Parathyroid adenoma (tissue), 2 donors: Measurements from ENCODE around the gene B4GALNT3.

Experiments used
- H2AFZ ChIP-seq: fragments of 300-600 bp; sonication (generic); one replicate; pipeline ENCODE4 v1.7.0; 2017; ENCODE audit warnings: antibody characterized with exemption, mild to moderate bottlenecking
- H3K27ac ChIP-seq: fragments of 300-600 bp; sonication (generic); one replicate; pipeline ENCODE4 v1.7.0; 2017
- H3K27me3 ChIP-seq: fragments of 300-600 bp; sonication (generic); one replicate; pipeline ENCODE4 v1.7.0; 2017; ENCODE audit warnings: low read length; ENCODE audit not compliant: control insufficient read depth, insufficient read depth
- H3K36me3 ChIP-seq: fragments of 300-600 bp; sonication (generic); one replicate; pipeline ENCODE4 v1.7.0; 2017; ENCODE audit warnings: low read length; ENCODE audit not compliant: control insufficient read depth, insufficient read depth
- H3K4me1 ChIP-seq: fragments of 300-600 bp; sonication (generic); one replicate; pipeline ENCODE4 v1.7.0; 2017; ENCODE audit warnings: control low read depth
- H3K4me2 ChIP-seq: fragments of 300-600 bp; sonication (generic); one replicate; pipeline ENCODE4 v1.7.0; 2017; ENCODE audit warnings: low read length
- H3K4me3 ChIP-seq: fragments of 300-600 bp; sonication (generic); one replicate; pipeline ENCODE4 v1.7.0; 2017; ENCODE audit warnings: low read depth, low read length
- H3K79me2 ChIP-seq: fragments of 300-600 bp; sonication (generic); one replicate; pipeline ENCODE4 v1.7.0; 2017; ENCODE audit warnings: control low read depth
- H3K9ac ChIP-seq: fragments of 300-600 bp; sonication (generic); one replicate; pipeline ENCODE4 v1.7.0; 2017; ENCODE audit warnings: mild to moderate bottlenecking
- H3K9me3 ChIP-seq: fragments of 300-600 bp; sonication (generic); one replicate; pipeline ENCODE4 v1.7.0; 2017; ENCODE audit warnings: low read length; ENCODE audit not compliant: control insufficient read depth
- CTCF ChIP-seq: fragments of 300-600 bp; sonication (generic); IDR thresholded peaks from one replicate; pipeline ENCODE4 v1.7.0; 2017; ENCODE audit warnings: antibody characterized with exemption, mild to moderate bottlenecking
- donor health status: primary hyperparathyroidism.

Gene B4GALNT3

GRCh38 chr12:512933-513332 lies 53.2 kb downstream of the B4GALNT3 start:
- H3K4me1 ChIP-seq = peaks cover 8% of the 10 kb centered on the region
- no peak overlapping the region for H2AFZ ChIP-seq
- H3K4me3 ChIP-seq = no peak overlapping the region
- peaks cover 5% of the 10 kb centered on the region for H3K79me2 ChIP-seq
- no peaks in the 10 kb centered on the region for H3K36me3 ChIP-seq
- H3K9ac ChIP-seq = no peak overlapping the region
- no peaks in the 10 kb centered on the region for H3K27me3 ChIP-seq
- no peak for TF ChIP-seq CTCF
- no peak overlapping the region for H3K4me2 ChIP-seq
- no peaks in the 10 kb centered on the region for H3K9me3 ChIP-seq
- no peak overlapping the region for H3K27ac ChIP-seq

- no peaks in the 10 kb centered on the region for H3K9me3 ChIP-seq
- peaks cover 5% of the 10 kb centered on the region for H3K79me2 ChIP-seq
- no peak for TF ChIP-seq CTCF
- peaks cover 8% of the 10 kb centered on the region for H3K4me1 ChIP-seq
- peak overlapping the region; percentile 4 for H3K4me2 ChIP-seq
- H3K27me3 ChIP-seq = no peaks in the 10 kb centered on the region
- no peaks in the 10 kb centered on the region for H3K36me3 ChIP-seq
- no peak overlapping the region for H3K27ac ChIP-seq
- H3K9ac ChIP-seq = no peak overlapping the region
- H2AFZ ChIP-seq = peak overlapping the region; percentile 50
- H3K4me3 ChIP-seq = no peak overlapping the region
Observed at GRCh38 chr12:513446-513845, 53.7 kb downstream of the B4GALNT3 start.

- Histone ChIP-seq H3K36me3 (no peaks in the 10 kb centered on the region), H3K9me3 (no peaks in the 10 kb centered on the region), H3K4me2 (no peak overlapping the region), H3K27ac (no peak overlapping the region), H3K4me3 (no peak overlapping the region), H3K4me1 (peaks cover 37% of the 10 kb centered on the region), H3K79me2 (peaks cover 5% of the 10 kb centered on the region), H2AFZ (no peak overlapping the region), H3K27me3 (no peaks in the 10 kb centered on the region), H3K9ac (no peak overlapping the region)
- TF ChIP-seq CTCF = no peak
Observed at GRCh38 chr12:517538-517937, 57.8 kb downstream of the B4GALNT3 start.

GRCh38 chr12:520119-520518 lies 60.4 kb downstream of the B4GALNT3 start:
- no peak for TF ChIP-seq CTCF
- Histone ChIP-seq H3K36me3 (no peaks in the 10 kb centered on the region), H3K9me3 (no peaks in the 10 kb centered on the region), H3K9ac (no peak overlapping the region), H2AFZ (peak overlapping the region; percentile 62), H3K79me2 (peaks cover 2% of the 10 kb centered on the region), H3K4me1 (peaks cover 35% of the 10 kb centered on the region), H3K4me2 (peak overlapping the region; percentile 62), H3K4me3 (peak overlapping the region; percentile 28), H3K27me3 (no peaks in the 10 kb centered on the region), H3K27ac (peak overlapping the region; percentile 74)

GRCh38 chr12:522692-523378 lies 63.1 kb downstream of the B4GALNT3 start:
- Histone ChIP-seq H3K9me3 (no peaks in the 10 kb centered on the region), H3K36me3 (no peaks in the 10 kb centered on the region), H3K4me2 (peak overlapping the region; percentile 59), H2AFZ (no peak overlapping the region), H3K4me1 (peaks cover 35% of the 10 kb centered on the region), H3K9ac (no peak overlapping the region), H3K4me3 (no peak overlapping the region), H3K27ac (no peak overlapping the region), H3K27me3 (no peaks in the 10 kb centered on the region), H3K79me2 (peaks cover 2% of the 10 kb centered on the region)
- TF ChIP-seq CTCF = no peak
